NCI-H2196 (cell line): Measurements from ENCODE around the gene CRAT.

ENCODE experiments used
- DNase-seq: peaks from one replicate; lab custom pipeline; 2025; ENCODE audit not compliant: unreplicated experiment; lab: John Stamatoyannopoulos, UW

The CRAT gene

DNA sequence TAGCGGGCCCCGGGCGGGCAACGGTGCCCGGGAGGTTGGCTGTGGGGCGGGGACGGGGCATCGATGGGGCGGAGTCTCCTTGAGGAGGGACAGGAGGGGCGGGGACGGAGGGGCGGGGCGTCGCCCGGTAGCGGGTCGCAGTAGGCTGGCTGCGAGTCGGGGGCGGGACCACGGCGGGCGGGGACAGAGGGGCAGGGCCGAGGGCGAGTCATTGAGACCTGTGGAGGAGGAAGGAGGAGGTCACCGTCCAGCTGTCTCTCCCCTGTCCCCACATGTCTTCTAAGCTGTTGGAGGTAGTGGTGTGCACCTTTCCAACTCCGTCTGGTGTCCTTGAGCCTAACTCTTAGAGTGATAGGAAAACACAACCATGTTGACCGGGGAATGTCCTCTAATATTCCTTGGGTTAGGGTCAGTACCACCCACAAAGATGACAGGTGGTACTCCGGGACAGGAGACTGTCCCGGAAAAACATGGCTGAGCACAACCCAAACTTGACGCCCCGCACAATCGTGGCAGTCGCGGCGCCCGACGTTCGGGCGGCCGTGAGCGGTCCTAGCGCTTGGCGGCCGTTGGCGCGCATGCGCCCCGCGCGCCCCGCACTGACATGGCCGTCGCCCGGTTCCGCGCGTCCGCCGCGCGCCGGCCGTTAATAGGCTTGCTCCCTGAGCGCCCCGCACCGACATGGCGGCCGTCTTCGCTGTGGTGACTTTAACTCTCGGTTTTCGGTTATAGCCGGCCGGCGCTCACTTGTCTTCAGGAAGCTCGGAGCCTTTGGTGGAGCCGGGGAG is at the start of gene CRAT, which contains the start of gene PTPA:
Gene CRAT (minus strand): TSS at position 54 of the 788 bp plus-strand sequence. CDS start 284 bp downstream, outside the sequence.
Gene PTPA (plus strand): TSS at position 676 of the 788 bp plus-strand sequence. CDS start 186 bp downstream, outside the sequence.
- peak; percentile 92 for DNase-seq

- DNase-seq: no peak
These were observed 45.6 kb upstream of the CRAT start for GRCh38 chr9:129156163-129156562.

- DNase-seq: no peak
These were observed 44.4 kb upstream of the CRAT start for GRCh38 chr9:129154866-129155477.

DNA sequence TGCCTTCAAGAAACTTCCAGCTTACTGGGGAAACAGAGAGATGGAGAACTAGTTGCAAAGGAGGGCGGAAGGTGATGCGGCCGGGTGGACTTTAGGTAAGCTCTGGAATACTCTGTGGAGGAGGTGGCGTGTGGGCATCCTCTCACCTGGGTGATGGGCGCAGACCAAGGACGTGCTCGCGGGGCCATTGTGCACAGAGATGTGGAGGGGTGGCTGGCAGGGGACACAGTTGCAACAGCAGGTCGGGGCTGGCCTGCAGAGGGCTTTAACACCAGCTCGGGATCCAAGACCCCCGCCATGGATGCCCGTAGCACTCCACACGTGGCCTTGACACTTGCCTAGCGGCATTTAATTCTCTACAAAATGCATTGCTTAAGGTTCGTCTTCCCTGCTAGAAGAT is 40.9 kb upstream of the CRAT start:
- no peak for DNase-seq

- no peak for DNase-seq
These were observed 40.1 kb upstream of the CRAT start for GRCh38 chr9:129150672-129151211.

DNA sequence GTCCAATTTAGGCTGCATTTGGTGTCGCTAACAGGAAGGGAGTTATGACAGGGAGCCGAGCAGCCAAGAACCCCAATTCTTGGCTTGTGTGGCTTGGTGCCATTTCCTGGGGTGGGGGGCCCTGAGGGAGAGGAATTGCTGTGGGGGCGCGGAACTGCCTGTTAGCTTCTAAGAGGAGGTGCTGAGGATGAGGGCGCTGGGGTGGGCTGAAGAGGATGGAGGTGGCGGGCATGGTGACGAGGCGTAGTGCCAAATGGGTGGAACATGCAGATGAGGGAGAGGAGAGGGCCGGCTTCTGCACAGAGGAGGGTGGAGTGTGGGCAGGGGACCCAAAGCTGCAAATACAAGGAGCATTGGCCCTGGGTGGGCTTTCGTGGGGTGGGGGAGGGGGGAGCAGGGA is 39.5 kb upstream of the CRAT start:
- DNase-seq: no peak

- no peak for DNase-seq
These were observed 38.8 kb upstream of the CRAT start for GRCh38 chr9:129149442-129149841.

DNA sequence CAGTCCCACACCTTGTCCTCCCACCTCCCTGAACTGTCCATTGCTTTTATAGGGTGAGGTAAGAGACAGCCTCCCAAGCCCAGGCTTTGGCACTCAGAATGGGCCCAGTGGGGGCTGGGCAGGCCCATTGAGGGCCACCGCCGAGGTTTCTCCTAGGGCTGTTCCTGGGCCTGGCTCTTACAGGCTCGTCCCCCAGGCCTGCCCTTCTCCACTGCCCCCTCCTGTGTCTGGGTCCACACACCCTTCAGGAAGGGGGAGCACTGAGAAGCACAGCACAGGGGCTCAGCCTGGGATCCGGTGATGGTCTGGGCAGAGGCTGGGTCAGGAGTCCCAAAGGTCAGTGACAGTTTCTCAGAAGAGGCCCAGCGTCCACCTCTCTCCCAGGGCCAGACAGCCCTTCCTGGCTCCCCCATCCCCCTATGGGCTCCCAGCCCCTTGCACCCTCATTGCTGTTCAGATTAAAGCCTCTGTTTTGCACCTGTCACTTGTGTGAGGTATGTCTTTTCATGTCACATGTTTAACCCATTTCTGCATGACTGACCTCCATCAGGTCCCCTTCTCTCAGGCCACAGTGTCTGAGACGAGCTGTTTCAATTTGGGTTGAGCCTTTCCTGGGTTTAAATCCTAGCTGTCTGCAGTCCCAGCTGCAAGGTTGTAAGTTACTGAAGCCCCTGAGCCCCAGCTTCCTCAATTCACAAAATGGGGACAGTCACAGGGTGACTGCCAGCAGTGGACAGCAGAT is 38.0 kb upstream of the CRAT start:
- DNase-seq: no peak

- DNase-seq: no peak
These were observed 35.9 kb upstream of the CRAT start for GRCh38 chr9:129146441-129146941.

- DNase-seq: no peak
These were observed 35.3 kb upstream of the CRAT start for GRCh38 chr9:129145841-129146292.

DNA sequence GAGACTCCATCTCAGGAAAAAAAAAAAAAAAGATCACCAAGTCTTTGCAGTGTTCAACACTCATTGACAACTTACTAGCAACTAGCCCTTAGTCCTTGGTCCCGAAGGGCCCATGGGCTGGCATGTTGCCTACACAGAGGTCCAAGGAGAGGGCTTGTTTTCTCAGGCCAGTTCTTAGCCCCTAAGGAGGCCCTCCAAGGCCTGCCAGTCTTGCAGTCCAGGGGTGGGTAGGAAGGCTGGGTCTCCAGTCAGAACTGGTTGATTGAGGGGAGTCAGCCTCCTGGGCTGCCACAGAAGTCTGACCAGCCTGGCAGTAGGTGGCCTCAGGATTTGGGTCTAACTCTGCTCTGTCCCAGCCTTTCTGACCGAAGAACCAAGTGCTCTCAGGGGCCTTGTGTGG is 34.7 kb upstream of the CRAT start:
- DNase-seq: no peak

DNA sequence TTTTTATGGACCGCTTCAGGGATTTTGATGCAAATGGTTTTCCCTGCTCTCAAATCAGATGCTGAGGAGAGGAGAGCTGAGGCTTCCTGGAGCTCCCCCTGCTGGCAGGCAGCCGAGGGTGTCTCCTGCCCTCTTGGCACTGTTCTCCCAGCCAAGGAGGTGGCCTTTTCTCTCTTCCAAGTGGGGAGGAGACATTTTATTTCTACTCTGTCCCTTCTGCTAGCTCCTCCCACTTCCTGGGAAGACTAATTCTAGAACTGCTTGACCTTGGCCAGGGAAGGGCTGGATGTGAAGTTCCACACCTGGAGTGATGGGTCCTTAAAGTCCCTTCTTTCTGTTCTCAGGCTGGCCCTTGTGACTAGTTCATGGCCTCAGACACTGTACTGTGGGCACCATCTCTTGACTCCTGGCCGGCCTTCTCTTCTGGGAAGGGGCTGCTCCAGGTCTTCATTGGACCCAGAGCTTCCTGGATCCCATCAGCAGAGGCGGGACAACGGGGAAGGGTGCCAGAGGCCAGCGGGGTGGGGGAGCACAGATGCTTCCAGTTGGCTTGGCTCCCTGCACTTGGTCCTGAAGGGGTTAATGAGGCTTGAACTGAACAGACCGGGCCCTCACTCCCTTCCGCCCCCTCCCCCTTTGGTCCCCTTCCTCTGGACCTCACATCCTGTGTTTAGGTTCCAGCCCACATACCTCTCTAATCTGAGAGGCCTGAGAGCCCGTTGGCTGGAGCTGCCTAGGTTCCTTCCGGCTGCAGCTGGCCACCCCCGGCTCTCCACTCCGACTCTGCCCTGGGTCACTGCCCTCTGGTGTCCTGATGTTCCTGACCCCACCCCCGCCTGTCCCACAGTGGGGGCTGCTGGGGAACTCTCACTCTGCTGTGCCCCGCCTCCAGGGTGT is 32.7 kb upstream of the CRAT start:
- peak; percentile 85 for DNase-seq

DNA sequence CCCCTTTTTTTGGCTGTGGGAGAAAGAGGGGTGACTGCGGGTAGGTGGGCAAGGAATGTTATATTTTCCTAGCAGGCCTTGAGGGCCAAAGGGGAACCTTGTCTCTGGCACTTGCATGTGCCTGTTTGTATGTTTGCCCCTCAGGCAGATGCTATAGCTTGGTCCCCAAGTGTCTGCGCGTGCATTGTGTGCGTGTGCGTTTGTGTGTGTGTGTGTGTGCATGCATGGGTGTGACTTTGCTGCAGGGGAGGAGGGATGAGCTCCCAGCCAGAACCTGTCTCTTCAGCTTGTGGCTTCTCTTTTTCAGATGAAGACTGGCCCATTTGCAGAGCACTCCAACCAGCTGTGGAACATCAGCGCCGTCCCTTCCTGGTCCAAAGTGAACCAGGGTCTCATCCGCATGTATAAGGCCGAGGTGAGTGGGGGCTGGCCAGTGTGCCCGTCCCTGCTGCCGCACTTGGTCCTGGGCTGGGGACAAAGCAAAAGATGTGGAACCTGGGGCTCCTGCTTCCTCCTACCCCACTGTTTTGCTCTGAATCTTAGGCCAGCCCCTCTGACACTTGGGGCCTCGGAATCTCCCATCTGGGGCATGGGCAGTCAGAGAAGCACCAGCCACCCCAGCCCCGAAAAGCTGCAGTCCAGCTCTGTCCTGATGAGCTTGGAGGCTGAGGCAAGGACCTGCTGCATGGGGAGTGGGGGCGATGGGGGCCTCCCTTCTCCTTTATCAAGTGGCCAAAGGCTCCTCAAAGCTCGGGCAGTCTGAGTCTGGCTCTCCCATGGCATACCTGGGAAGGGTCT is 31.7 kb upstream of the CRAT start:
- DNase-seq: no peak

DNA sequence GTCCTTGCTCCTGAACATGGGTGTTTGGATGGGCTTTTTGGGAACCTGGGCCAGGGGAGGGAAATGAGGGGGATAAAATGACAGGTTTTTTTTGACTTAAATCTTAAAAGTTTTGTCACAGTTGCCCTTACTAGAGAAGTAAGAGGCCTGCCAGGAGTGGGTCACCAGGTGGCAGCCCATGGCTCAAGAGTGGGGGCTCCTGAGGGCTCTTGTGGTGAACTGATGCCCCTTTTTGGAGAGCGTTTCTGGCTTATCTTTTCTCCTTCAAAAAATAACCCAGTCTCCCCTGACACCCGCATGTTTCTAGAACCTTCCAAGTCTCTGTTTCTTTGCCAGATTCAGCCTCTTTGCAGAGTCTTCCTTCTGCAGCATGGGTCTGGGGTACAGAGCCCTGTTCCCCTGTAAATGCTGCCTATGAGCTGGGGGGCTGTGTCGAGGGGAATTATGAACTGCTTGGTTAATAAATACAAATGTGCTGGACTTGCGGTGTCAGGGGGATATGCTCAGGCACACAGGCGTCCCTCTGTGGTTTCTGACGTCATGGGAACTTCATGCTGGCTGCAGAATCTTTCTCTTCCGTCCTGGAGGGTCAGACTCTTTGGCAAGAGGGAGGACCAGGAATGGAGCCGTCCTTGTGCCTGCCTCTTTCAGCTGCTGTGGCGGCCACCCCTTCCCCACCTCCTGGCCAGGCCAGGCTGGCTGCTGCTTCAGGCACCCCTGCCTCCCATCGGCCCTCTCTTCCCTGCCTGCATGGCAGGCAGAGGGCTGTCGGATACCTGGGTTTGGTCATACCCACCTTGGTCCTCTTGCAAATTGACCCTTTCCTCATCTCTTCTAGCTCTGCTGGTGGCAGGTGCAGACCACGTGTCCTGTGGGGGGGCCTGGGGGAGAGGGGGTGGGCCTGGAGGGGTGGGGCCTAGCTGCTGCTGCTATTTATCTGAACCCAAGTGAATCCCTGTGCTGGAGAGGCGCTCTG is 30.8 kb upstream of the CRAT start:
- no peak for DNase-seq

- no peak for DNase-seq
These were observed 29.9 kb upstream of the CRAT start for GRCh38 chr9:129140397-129141065.

GRCh38 chr9:129139993-129140396 is 29.4 kb upstream of the CRAT start:
- peak; percentile 86 for DNase-seq

GRCh38 chr9:129139233-129139992 is 28.8 kb upstream of the CRAT start:
- DNase-seq: peak; percentile 91
